Astrocyte (in vitro differentiated cells and primary cell): Measurements from ENCODE around the gene AKT3. TPM values are rescaled to one million over a fixed set of nuclear protein-coding genes. Genes with fewer than 3 reads are reported as not detected.
A peak's percentile ranks its signal among the peaks of the same experiment; 100 is the strongest.

Experiments
- DNase-seq: peaks from one replicate; pipeline ENCODE4 v3.0.0-alpha.2; 2010; ENCODE audit warnings: low read depth
- FAIRE-seq: peaks from 2 replicates; lab custom pipeline; 2011; peaks lifted over from hg19 to GRCh38; lab: Jason Lieb, UNC
- H2AFZ ChIP-seq: 2 replicates; pipeline ENCODE4 v1.6.0; 2012; ENCODE audit warnings: low read depth, low read length, inconsistent platforms
- H3K27ac ChIP-seq: 2 replicates; pipeline ENCODE4 v1.5.1; 2011; ENCODE audit warnings: low read depth, low read length, inconsistent platforms
- H3K27me3 ChIP-seq: 2 replicates; pipeline ENCODE4 v1.6.0; 2011; ENCODE audit warnings: low read length, inconsistent platforms; ENCODE audit not compliant: insufficient read depth
- H3K36me3 ChIP-seq: 2 replicates; pipeline ENCODE4 v1.5.1; 2011; ENCODE audit warnings: low read length, inconsistent platforms; ENCODE audit not compliant: insufficient read depth
- H3K4me1 ChIP-seq: 2 replicates; pipeline ENCODE4 v1.5.1; 2011; ENCODE audit warnings: low read length, inconsistent platforms; ENCODE audit not compliant: insufficient read depth
- H3K4me2 ChIP-seq: 2 replicates; pipeline ENCODE4 v1.6.0; 2012; ENCODE audit warnings: low read length, inconsistent platforms
- H3K4me3 ChIP-seq: 2 replicates; pipeline ENCODE4 v1.5.1; 2011; ENCODE audit warnings: low read depth, mild to moderate bottlenecking, low read length, inconsistent platforms; ENCODE audit not compliant: insufficient read depth
- H3K79me2 ChIP-seq: 2 replicates; pipeline ENCODE4 v1.6.0; 2012; ENCODE audit warnings: mild to moderate bottlenecking, low read length, inconsistent platforms; ENCODE audit not compliant: insufficient read depth
- H3K9ac ChIP-seq: 2 replicates; pipeline ENCODE4 v1.6.0; 2012; ENCODE audit warnings: mild to moderate bottlenecking, low read length, inconsistent platforms
- H3K9me3 ChIP-seq: 2 replicates; pipeline ENCODE4 v1.5.1; 2012; ENCODE audit warnings: low read depth, mild to moderate bottlenecking, low read length, inconsistent platforms; ENCODE audit not compliant: insufficient read depth
- H4K20me1 ChIP-seq: 2 replicates; pipeline ENCODE4 v1.6.0; 2012; ENCODE audit warnings: low read length, inconsistent platforms; ENCODE audit not compliant: insufficient read depth
- H3K27ac Mint-ChIP-seq: one replicate; pipeline ENCODE4 v1.8.0; 2021; ENCODE audit warnings: mild to moderate bottlenecking, mixed read lengths; ENCODE audit not compliant: unreplicated experiment
- H3K27me3 Mint-ChIP-seq: one replicate; pipeline ENCODE4 v1.8.0; 2021; ENCODE audit warnings: low read depth, mixed read lengths; ENCODE audit not compliant: unreplicated experiment
- H3K36me3 Mint-ChIP-seq: one replicate; pipeline ENCODE4 v1.8.0; 2021; ENCODE audit warnings: low read depth, mixed read lengths; ENCODE audit not compliant: unreplicated experiment
- H3K4me1 Mint-ChIP-seq: one replicate; pipeline ENCODE4 v1.8.0; 2021; ENCODE audit warnings: low read depth, mixed read lengths; ENCODE audit not compliant: unreplicated experiment
- H3K4me3 Mint-ChIP-seq: one replicate; pipeline ENCODE4 v1.8.0; 2021; ENCODE audit warnings: mild to moderate bottlenecking, moderate library complexity, mixed read lengths; ENCODE audit not compliant: unreplicated experiment
- H3K9me3 Mint-ChIP-seq: one replicate; pipeline ENCODE4 v1.8.0; 2021; ENCODE audit warnings: mild to moderate bottlenecking, mixed read lengths; ENCODE audit not compliant: unreplicated experiment
- CTCF ChIP-seq: IDR thresholded peaks from 2 replicates; pipeline ENCODE4 v1.5.1; 2011; ENCODE audit warnings: low read depth, mild to moderate bottlenecking, inconsistent platforms, low read length, moderate library complexity; ENCODE audit not compliant: insufficient read depth
- EZH2 ChIP-seq: IDR thresholded peaks from 2 replicates; pipeline ENCODE4 v1.6.1; 2012; ENCODE audit warnings: mild to moderate bottlenecking, low read length, inconsistent platforms; ENCODE audit not compliant: insufficient read depth
- total RNA-seq: library from RNA; stranded (reverse); gene quantifications from 2 replicates; pipeline ENCODE4 v1.2.1, GENCODE V29; 2021

AKT3 gene
- total RNA-seq, 1 donor from 2014 or later: 64.5 TPM

GRCh38 chr1:243477731-243478290 lies 372.2 kb downstream of the AKT3 start:
- no peaks in the 10 kb centered on the region for H4K20me1 ChIP-seq
- Mint-ChIP-seq H3K4me3 (no peak overlapping the region), H3K27me3 (no peaks in the 10 kb centered on the region), H3K27ac (no peak overlapping the region), H3K4me1 (peaks cover 19% of the 10 kb centered on the region), H3K9me3 (peaks cover 2% of the 10 kb centered on the region), H3K36me3 (peaks cover 4% of the 10 kb centered on the region)
- H3K9me3 ChIP-seq: no peaks in the 10 kb centered on the region
- H3K9ac ChIP-seq: no peak overlapping the region
- no peak for TF ChIP-seq CTCF
- no peak for TF ChIP-seq EZH2
- no peak overlapping the region for H3K4me3 ChIP-seq
- peaks cover 28% of the 10 kb centered on the region for H3K4me1 ChIP-seq
- H3K27me3 ChIP-seq: no peaks in the 10 kb centered on the region
- FAIRE-seq (no peak), DNase-seq (no peak)
- no peaks in the 10 kb centered on the region for H3K79me2 ChIP-seq
- no peaks in the 10 kb centered on the region for H3K36me3 ChIP-seq
- H3K4me2 ChIP-seq: no peak overlapping the region
- no peak overlapping the region for H3K27ac ChIP-seq
- no peak overlapping the region for H2AFZ ChIP-seq

GRCh38 chr1:243475966-243476365 lies 374.1 kb downstream of the AKT3 start:
- FAIRE-seq: no peak
- peaks cover 4% of the 10 kb centered on the region for H3K36me3 Mint-ChIP-seq
- H3K4me1 Mint-ChIP-seq: peaks cover 20% of the 10 kb centered on the region
- Histone ChIP-seq H3K4me3 (no peak overlapping the region), H3K79me2 (no peaks in the 10 kb centered on the region), H4K20me1 (no peaks in the 10 kb centered on the region), H3K27ac (no peak overlapping the region), H3K9me3 (no peaks in the 10 kb centered on the region), H3K27me3 (no peaks in the 10 kb centered on the region), H3K4me2 (peak overlapping the region; percentile 13), H3K36me3 (no peaks in the 10 kb centered on the region), H3K4me1 (peaks cover 27% of the 10 kb centered on the region), H3K9ac (no peak overlapping the region), H2AFZ (no peak overlapping the region)
- no peak overlapping the region for H3K4me3 Mint-ChIP-seq
- H3K27ac Mint-ChIP-seq: no peak overlapping the region
- TF ChIP-seq CTCF: peak; percentile 46
- TF ChIP-seq EZH2: no peak
- DNase-seq: peak; percentile 71
- no peaks in the 10 kb centered on the region for H3K27me3 Mint-ChIP-seq
- H3K9me3 Mint-ChIP-seq: no peaks in the 10 kb centered on the region

GRCh38 chr1:243474906-243475305 lies 375.1 kb downstream of the AKT3 start:
- H2AFZ ChIP-seq: no peak overlapping the region
- H3K27ac Mint-ChIP-seq: no peak overlapping the region
- DNase-seq: no peak
- H3K27me3 Mint-ChIP-seq: no peaks in the 10 kb centered on the region
- no peaks in the 10 kb centered on the region for H3K79me2 ChIP-seq
- H3K27me3 ChIP-seq: no peaks in the 10 kb centered on the region
- no peak overlapping the region for H3K4me3 Mint-ChIP-seq
- peaks cover 20% of the 10 kb centered on the region for H3K4me1 Mint-ChIP-seq
- H3K4me3 ChIP-seq: no peak overlapping the region
- H4K20me1 ChIP-seq: no peaks in the 10 kb centered on the region
- no peaks in the 10 kb centered on the region for H3K9me3 Mint-ChIP-seq
- H3K36me3 ChIP-seq: no peaks in the 10 kb centered on the region
- H3K27ac ChIP-seq: no peak overlapping the region
- no peaks in the 10 kb centered on the region for H3K9me3 ChIP-seq
- FAIRE-seq: no peak
- peaks cover 4% of the 10 kb centered on the region for H3K36me3 Mint-ChIP-seq
- H3K9ac ChIP-seq: no peak overlapping the region
- TF ChIP-seq EZH2 (no peak), CTCF (no peak)
- H3K4me2 ChIP-seq: no peak overlapping the region
- H3K4me1 ChIP-seq: peaks cover 27% of the 10 kb centered on the region
